ENCODE results near the gene PHLPP2.

Gene PHLPP2, protein sequence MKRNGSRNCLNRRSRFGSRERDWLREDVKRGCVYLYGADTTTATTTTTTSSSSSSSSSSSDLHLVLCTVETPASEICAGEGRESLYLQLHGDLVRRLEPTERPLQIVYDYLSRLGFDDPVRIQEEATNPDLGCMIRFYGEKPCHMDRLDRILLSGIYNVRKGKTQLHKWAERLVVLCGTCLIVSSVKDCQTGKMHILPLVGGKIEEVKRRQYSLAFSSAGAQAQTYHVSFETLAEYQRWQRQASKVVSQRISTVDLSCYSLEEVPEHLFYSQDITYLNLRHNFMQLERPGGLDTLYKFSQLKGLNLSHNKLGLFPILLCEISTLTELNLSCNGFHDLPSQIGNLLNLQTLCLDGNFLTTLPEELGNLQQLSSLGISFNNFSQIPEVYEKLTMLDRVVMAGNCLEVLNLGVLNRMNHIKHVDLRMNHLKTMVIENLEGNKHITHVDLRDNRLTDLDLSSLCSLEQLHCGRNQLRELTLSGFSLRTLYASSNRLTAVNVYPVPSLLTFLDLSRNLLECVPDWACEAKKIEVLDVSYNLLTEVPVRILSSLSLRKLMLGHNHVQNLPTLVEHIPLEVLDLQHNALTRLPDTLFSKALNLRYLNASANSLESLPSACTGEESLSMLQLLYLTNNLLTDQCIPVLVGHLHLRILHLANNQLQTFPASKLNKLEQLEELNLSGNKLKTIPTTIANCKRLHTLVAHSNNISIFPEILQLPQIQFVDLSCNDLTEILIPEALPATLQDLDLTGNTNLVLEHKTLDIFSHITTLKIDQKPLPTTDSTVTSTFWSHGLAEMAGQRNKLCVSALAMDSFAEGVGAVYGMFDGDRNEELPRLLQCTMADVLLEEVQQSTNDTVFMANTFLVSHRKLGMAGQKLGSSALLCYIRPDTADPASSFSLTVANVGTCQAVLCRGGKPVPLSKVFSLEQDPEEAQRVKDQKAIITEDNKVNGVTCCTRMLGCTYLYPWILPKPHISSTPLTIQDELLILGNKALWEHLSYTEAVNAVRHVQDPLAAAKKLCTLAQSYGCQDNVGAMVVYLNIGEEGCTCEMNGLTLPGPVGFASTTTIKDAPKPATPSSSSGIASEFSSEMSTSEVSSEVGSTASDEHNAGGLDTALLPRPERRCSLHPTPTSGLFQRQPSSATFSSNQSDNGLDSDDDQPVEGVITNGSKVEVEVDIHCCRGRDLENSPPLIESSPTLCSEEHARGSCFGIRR (N-terminal part only)
- total RNA-seq: 26.1 to 29.2 (median 28.5) reads per million in 3 donors

DNA sequence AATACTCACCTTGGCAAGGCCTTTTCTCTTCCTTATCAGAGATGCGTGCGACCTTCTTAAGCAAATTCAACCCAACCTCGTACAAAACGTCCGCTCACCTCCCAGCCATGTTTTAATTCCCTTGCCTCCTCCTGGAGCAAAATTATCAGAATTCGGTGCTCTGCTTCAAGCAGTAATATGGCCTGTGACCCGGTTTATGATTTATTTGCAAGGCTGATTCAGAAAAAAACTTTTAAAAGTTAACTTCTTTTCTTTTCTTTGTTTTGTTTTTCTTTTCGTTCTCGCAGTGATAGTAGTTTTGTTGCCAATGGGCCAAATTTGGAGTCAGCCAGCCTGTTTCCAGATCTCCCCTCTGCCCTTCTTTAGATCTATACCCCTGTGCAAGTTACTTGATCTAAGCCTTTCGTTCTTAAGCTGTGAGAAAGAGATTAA, at the start of gene PHLPP2:
TSS of gene PHLPP2 (minus strand) at position 382 of the 432 bp plus-strand sequence. CDS start 9,906 bp downstream, outside the sequence.
- peak within 1 kb of the TSS; percentile 76 for H3K27ac ChIP-seq (ENCODE audit: insufficient read depth, low read length, poor library complexity, severe bottlenecking)
- no peaks in the 10 kb centered on the region for H3K9me3 ChIP-seq (ENCODE audit: control insufficient read depth, low read length)
- DNase-seq: no peak

DNA sequence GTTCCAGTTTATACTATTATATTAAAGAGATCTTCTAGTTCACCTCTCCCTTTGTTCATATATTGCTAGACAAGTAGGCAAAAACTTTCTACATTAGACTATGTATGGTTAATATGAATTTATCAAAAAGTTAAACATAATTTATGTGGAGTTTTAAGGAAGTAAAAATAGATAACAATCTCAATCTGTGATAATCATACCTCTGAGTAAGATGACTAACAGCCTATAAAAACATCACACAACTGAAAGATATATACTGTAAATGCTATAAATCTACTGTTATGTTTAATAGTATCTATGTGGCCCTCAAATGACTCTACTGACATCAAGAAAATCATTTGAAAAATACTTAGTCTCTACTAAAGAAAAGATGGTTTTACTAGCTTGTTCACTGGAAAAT, 47.1 kb upstream of the PHLPP2 start:
- Histone ChIP-seq H3K4me1 (ENCODE audit: control insufficient read depth, insufficient read depth, low read length, poor library complexity, severe bottlenecking) (no peaks in the 10 kb centered on the region), H3K27me3 (replicated peaks; ENCODE audit: control insufficient read depth, insufficient read depth, low read length, poor library complexity, severe bottlenecking) (no peaks in the 10 kb centered on the region), H3K9me3 (ENCODE audit: control insufficient read depth, low read length) (no peaks in the 10 kb centered on the region), H3K27ac (ENCODE audit: insufficient read depth, low read length, poor library complexity, severe bottlenecking) (no peak overlapping the region), H3K4me3 (ENCODE audit: insufficient read depth, low read depth, low read length, poor library complexity, severe bottlenecking) (no peak overlapping the region), H3K36me3 (ENCODE audit: control insufficient read depth, insufficient read depth, low read length) (peaks cover 36% of the 10 kb centered on the region)
- no peak for DNase-seq

More for the DNA sequence above, at the start of gene PHLPP2:
- H3K4me3 ChIP-seq (ENCODE audit: insufficient read depth, low read depth, low read length, poor library complexity, severe bottlenecking): peak within 1 kb of the TSS; percentile 51
- peaks cover 4% of the 10 kb centered on the region for H3K4me1 ChIP-seq (ENCODE audit: control insufficient read depth, insufficient read depth, low read length, poor library complexity, severe bottlenecking)
- H3K27me3 ChIP-seq (replicated peaks; ENCODE audit: control insufficient read depth, insufficient read depth, low read length, poor library complexity, severe bottlenecking): no peaks in the 10 kb centered on the region
- no peaks in the 10 kb centered on the region for H3K36me3 ChIP-seq (ENCODE audit: control insufficient read depth, insufficient read depth, low read length)

DNA sequence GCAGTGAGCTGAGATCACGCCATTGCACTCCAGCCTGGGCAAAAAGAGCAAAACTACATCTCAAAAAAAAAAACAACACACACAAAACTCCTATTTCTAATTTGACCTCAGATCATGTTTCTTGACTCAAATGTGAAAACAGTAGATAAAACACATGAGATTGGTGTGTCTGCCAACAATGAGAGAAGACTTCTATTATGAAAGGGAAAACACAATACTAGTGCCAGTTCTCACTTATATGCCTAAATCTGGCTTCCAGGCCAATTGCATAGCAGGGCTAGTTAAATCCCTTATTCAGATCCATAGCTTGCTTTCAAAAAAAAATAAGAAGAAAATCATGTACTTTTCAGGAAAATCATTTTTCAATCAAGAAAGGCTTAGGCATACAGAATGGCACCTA, 44.7 kb upstream of the PHLPP2 start:
- no peak overlapping the region for H3K4me3 ChIP-seq (ENCODE audit: insufficient read depth, low read depth, low read length, poor library complexity, severe bottlenecking)
- no peaks in the 10 kb centered on the region for H3K27me3 ChIP-seq (replicated peaks; ENCODE audit: control insufficient read depth, insufficient read depth, low read length, poor library complexity, severe bottlenecking)
- H3K4me1 ChIP-seq (ENCODE audit: control insufficient read depth, insufficient read depth, low read length, poor library complexity, severe bottlenecking): no peaks in the 10 kb centered on the region
- H3K27ac ChIP-seq (ENCODE audit: insufficient read depth, low read length, poor library complexity, severe bottlenecking): no peak overlapping the region
- peaks cover 54% of the 10 kb centered on the region for H3K36me3 ChIP-seq (ENCODE audit: control insufficient read depth, insufficient read depth, low read length)
- no peak for DNase-seq
- H3K9me3 ChIP-seq (ENCODE audit: control insufficient read depth, low read length): no peaks in the 10 kb centered on the region

- Histone ChIP-seq H3K4me3 (ENCODE audit: insufficient read depth, low read depth, low read length, poor library complexity, severe bottlenecking) (no peak overlapping the region), H3K27me3 (replicated peaks; ENCODE audit: control insufficient read depth, insufficient read depth, low read length, poor library complexity, severe bottlenecking) (no peaks in the 10 kb centered on the region), H3K4me1 (ENCODE audit: control insufficient read depth, insufficient read depth, low read length, poor library complexity, severe bottlenecking) (no peaks in the 10 kb centered on the region), H3K36me3 (ENCODE audit: control insufficient read depth, insufficient read depth, low read length) (peaks cover 60% of the 10 kb centered on the region), H3K27ac (ENCODE audit: insufficient read depth, low read length, poor library complexity, severe bottlenecking) (no peak overlapping the region), H3K9me3 (ENCODE audit: control insufficient read depth, low read length) (no peaks in the 10 kb centered on the region)
- no peak for DNase-seq
Measured at GRCh38 chr16:71767060-71767900, 42.8 kb upstream of the PHLPP2 start.

DNA sequence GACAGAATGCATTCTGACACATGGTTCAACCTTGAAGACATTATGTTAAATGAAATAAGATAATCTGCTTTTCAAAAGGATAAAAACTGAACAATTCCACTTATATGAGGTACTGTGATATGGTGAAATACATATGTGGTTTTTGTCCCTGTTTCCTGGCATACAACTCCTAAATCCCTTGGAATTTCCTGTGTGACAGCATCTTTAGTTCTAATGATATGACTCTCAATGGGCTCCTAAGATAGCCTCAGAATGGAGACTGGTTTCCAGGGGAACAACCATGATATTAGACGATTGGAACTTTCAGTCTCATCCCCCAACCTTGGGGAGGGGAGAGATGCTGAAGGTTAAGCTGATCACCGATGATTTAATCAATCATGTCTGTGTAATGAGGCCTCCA, 37.7 kb upstream of the PHLPP2 start:
- no peaks in the 10 kb centered on the region for H3K9me3 ChIP-seq (ENCODE audit: control insufficient read depth, low read length)
- H3K36me3 ChIP-seq (ENCODE audit: control insufficient read depth, insufficient read depth, low read length): peaks cover 74% of the 10 kb centered on the region
- no peaks in the 10 kb centered on the region for H3K27me3 ChIP-seq (replicated peaks; ENCODE audit: control insufficient read depth, insufficient read depth, low read length, poor library complexity, severe bottlenecking)
- no peaks in the 10 kb centered on the region for H3K4me1 ChIP-seq (ENCODE audit: control insufficient read depth, insufficient read depth, low read length, poor library complexity, severe bottlenecking)
- no peak overlapping the region for H3K4me3 ChIP-seq (ENCODE audit: insufficient read depth, low read depth, low read length, poor library complexity, severe bottlenecking)
- H3K27ac ChIP-seq (ENCODE audit: insufficient read depth, low read length, poor library complexity, severe bottlenecking): no peak overlapping the region
- DNase-seq: no peak

DNA sequence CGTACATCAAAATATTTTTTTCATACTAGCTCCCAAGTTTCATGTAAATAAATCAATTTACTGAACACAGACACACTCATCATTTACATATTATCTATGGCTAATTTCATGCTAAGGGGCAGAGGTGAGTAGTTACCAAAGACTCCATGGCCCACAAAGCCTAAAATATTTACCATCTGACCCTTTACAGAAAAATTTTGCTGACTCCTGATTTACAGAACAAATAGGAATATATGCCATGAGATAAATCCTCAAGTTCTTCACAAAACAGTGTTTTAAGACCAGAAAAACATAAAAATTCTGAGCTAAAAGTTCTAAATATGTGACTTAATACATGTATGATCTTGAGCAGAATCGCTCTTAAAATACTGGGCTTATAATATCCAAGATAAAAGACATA, 36.6 kb upstream of the PHLPP2 start:
- no peak for DNase-seq
- Histone ChIP-seq H3K27ac (ENCODE audit: insufficient read depth, low read length, poor library complexity, severe bottlenecking) (no peak overlapping the region), H3K9me3 (ENCODE audit: control insufficient read depth, low read length) (no peaks in the 10 kb centered on the region), H3K4me1 (ENCODE audit: control insufficient read depth, insufficient read depth, low read length, poor library complexity, severe bottlenecking) (no peaks in the 10 kb centered on the region), H3K4me3 (ENCODE audit: insufficient read depth, low read depth, low read length, poor library complexity, severe bottlenecking) (no peak overlapping the region), H3K36me3 (ENCODE audit: control insufficient read depth, insufficient read depth, low read length) (peaks cover 77% of the 10 kb centered on the region), H3K27me3 (replicated peaks; ENCODE audit: control insufficient read depth, insufficient read depth, low read length, poor library complexity, severe bottlenecking) (no peaks in the 10 kb centered on the region)

GRCh38 chr16:71758293-71758760, 33.8 kb upstream of the PHLPP2 start:
- Histone ChIP-seq H3K9me3 (ENCODE audit: control insufficient read depth, low read length) (no peaks in the 10 kb centered on the region), H3K4me3 (ENCODE audit: insufficient read depth, low read depth, low read length, poor library complexity, severe bottlenecking) (no peak overlapping the region), H3K27ac (ENCODE audit: insufficient read depth, low read length, poor library complexity, severe bottlenecking) (no peak overlapping the region), H3K4me1 (ENCODE audit: control insufficient read depth, insufficient read depth, low read length, poor library complexity, severe bottlenecking) (no peaks in the 10 kb centered on the region), H3K36me3 (ENCODE audit: control insufficient read depth, insufficient read depth, low read length) (peaks cover 81% of the 10 kb centered on the region), H3K27me3 (replicated peaks; ENCODE audit: control insufficient read depth, insufficient read depth, low read length, poor library complexity, severe bottlenecking) (no peaks in the 10 kb centered on the region)
- DNase-seq: no peak

GRCh38 chr16:71754652-71755051, 30.2 kb upstream of the PHLPP2 start:
- no peaks in the 10 kb centered on the region for H3K9me3 ChIP-seq (ENCODE audit: control insufficient read depth, low read length)
- no peak for DNase-seq
- no peak overlapping the region for H3K27ac ChIP-seq (ENCODE audit: insufficient read depth, low read length, poor library complexity, severe bottlenecking)
- peaks cover 63% of the 10 kb centered on the region for H3K36me3 ChIP-seq (ENCODE audit: control insufficient read depth, insufficient read depth, low read length)
- no peaks in the 10 kb centered on the region for H3K4me1 ChIP-seq (ENCODE audit: control insufficient read depth, insufficient read depth, low read length, poor library complexity, severe bottlenecking)
- no peaks in the 10 kb centered on the region for H3K27me3 ChIP-seq (replicated peaks; ENCODE audit: control insufficient read depth, insufficient read depth, low read length, poor library complexity, severe bottlenecking)
- no peak overlapping the region for H3K4me3 ChIP-seq (ENCODE audit: insufficient read depth, low read depth, low read length, poor library complexity, severe bottlenecking)

DNA sequence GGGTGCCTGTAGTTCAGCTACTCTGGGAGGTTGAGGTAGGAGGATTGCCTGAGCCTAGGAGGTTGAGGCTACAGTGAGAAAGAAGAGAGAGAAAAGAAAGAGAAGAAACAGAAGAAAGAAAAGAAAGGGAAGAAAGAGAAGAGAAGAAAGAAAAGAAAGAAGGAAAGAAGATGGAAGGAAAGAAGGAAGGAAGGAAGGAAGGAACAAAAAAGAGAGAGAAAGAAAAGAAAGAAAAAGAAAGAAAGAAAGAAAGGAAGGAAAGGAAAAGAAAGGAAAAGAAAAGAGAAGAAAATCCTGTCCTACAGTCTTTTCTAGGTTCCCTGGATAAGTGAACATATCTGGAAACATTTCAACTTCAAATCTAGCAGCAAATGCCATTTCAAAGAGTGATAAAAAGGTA, 29.6 kb upstream of the PHLPP2 start:
- Histone ChIP-seq H3K4me3 (ENCODE audit: insufficient read depth, low read depth, low read length, poor library complexity, severe bottlenecking) (no peak overlapping the region), H3K36me3 (ENCODE audit: control insufficient read depth, insufficient read depth, low read length) (peaks cover 67% of the 10 kb centered on the region), H3K27me3 (replicated peaks; ENCODE audit: control insufficient read depth, insufficient read depth, low read length, poor library complexity, severe bottlenecking) (no peaks in the 10 kb centered on the region), H3K27ac (ENCODE audit: insufficient read depth, low read length, poor library complexity, severe bottlenecking) (no peak overlapping the region), H3K4me1 (ENCODE audit: control insufficient read depth, insufficient read depth, low read length, poor library complexity, severe bottlenecking) (no peaks in the 10 kb centered on the region), H3K9me3 (ENCODE audit: control insufficient read depth, low read length) (no peaks in the 10 kb centered on the region)
- DNase-seq: no peak

Data from effector memory CD4-positive, alpha-beta T cell (primary cell).